HCT116 (cell line): Measurements from ENCODE around the gene AP4S1. TPM values are rescaled to one million over a fixed set of nuclear protein-coding genes. Genes with fewer than 3 reads are reported as not detected.

Source experiments
- ATAC-seq: fragments of 200-7000 bp; cut with Tn5 transposase; 2 replicates; pipeline ENCODE4 v1.9.1; 2020; ENCODE audit warnings: mild to moderate bottlenecking, moderate library complexity
- BruUV-seq: library from RNA; stranded (reverse); fragments of 400-500 nt; replicated peaks from 2 replicates; lab custom pipeline; 2021; lab: Mats Ljungman, UMichigan
- CTCF ChIA-PET: fragments of 300-600 bp; sonication (Branson Sonifier 250); formaldehyde crosslinking; loops from one replicate; lab custom pipeline; 2021; ENCODE audit warnings: antibody characterized with exemption; lab: Charles Lee
- POLR2A ChIA-PET: fragments of 300-600, 350-600 bp; sonication (Branson Sonifier 250); formaldehyde crosslinking; loops from one replicate; lab custom pipeline; 2021; ENCODE audit warnings: antibody characterized with exemption; lab: Charles Lee
- RAD21 ChIA-PET, 2 experiments: fragments of 300-600 bp; sonication (Branson Sonifier 250); formaldehyde crosslinking; loops; one replicate each; lab custom pipeline; 2023; ENCODE audit warnings: low total read pairs in 2 of 2; ENCODE audit not compliant: uncharacterized antibody in 2 of 2, unreplicated experiment in 2 of 2, low non-redundant PET in 1 of 2; lab: Charles Lee
- DNase-seq: peaks from one replicate; pipeline ENCODE4 v3.0.0-alpha.2; 2010; ENCODE audit warnings: low read depth, low spot score
- H2AFZ ChIP-seq: fragments of 200-600 bp; shearing (Covaris generic), sonication (generic); 2 replicates; pipeline ENCODE4 v1.6.1; 2017; ENCODE audit warnings: low read depth, mixed run types, mixed read lengths, antibody characterized with exemption, low read length; ENCODE audit not compliant: poor library complexity, severe bottlenecking
- H3K27ac ChIP-seq: 2 replicates; pipeline ENCODE4 v1.5.1; 2012; ENCODE audit warnings: low read depth, low read length
- H3K27me3 ChIP-seq: fragments of 200-600 bp; sonication (generic); 2 replicates; pipeline ENCODE4 v1.6.1; 2016; ENCODE audit warnings: mixed run types, low read length, mixed read lengths; ENCODE audit not compliant: insufficient read depth
- H3K36me3 ChIP-seq, 2 experiments: fragments of 200-500 bp in 1 of 2; fragments of 200-600 bp in 1 of 2; sonication (Bioruptor generic) in 1 of 2; sonication (generic) in 1 of 2; 2 replicates each; pipeline versions ENCODE4 v1.5.1 to v1.6.1; 2014 to 2016; ENCODE audit warnings: low read length in 2 of 2, inconsistent platforms in 1 of 2, mixed read lengths in 1 of 2, mixed run types in 1 of 2; ENCODE audit not compliant: insufficient read depth in 2 of 2, control insufficient read depth in 1 of 2
- H3K4me1 ChIP-seq, 2 experiments: fragments of 200-600 bp in 1 of 2; sonication (generic) in 1 of 2; 2 replicates each; pipeline versions ENCODE4 v1.5.1 to v1.6.1; 2012 to 2017; ENCODE audit warnings: low read length in 2 of 2, inconsistent platforms in 1 of 2, mild to moderate bottlenecking in 1 of 2, mixed read lengths in 1 of 2, mixed run types in 1 of 2, moderate library complexity in 1 of 2; ENCODE audit not compliant: insufficient read depth in 2 of 2, control insufficient read depth in 1 of 2
- H3K4me2 ChIP-seq: fragments of 200-600 bp; sonication (generic); 2 replicates; pipeline ENCODE4 v1.6.1; 2017; ENCODE audit warnings: mixed run types, low read length, mixed read lengths
- H3K4me3 ChIP-seq, 2 experiments: fragments of 200-600 bp in 1 of 2; sonication (generic) in 1 of 2; replicated peaks in 1 of 2; 2 replicates each; pipeline ENCODE4 v1.5.1; 2011 to 2016; ENCODE audit warnings: low read length in 2 of 2, control low read depth in 1 of 2, low read depth in 1 of 2, mild to moderate bottlenecking in 1 of 2, mixed read lengths in 1 of 2, mixed run types in 1 of 2
- H3K79me2 ChIP-seq: fragments of 200-600 bp; sonication (generic); 2 replicates; pipeline ENCODE4 v1.6.1; 2017; ENCODE audit warnings: mild to moderate bottlenecking, mixed run types, low read length, moderate library complexity, mixed read lengths; ENCODE audit not compliant: insufficient read depth
- H3K9ac ChIP-seq: fragments of 200-600 bp; sonication (generic); 2 replicates; pipeline ENCODE4 v1.6.1; 2016; ENCODE audit warnings: low read length, mixed read lengths
- H3K9me2 ChIP-seq: fragments of 200-600 bp; sonication (generic), shearing (Covaris generic); 2 replicates; pipeline ENCODE4 v1.6.1; 2017; ENCODE audit warnings: mixed run types, mild to moderate bottlenecking, moderate library complexity; ENCODE audit not compliant: insufficient read depth
- H3K9me3 ChIP-seq, 2 experiments: fragments of 200-500 bp in 1 of 2; fragments of 200-600 bp in 1 of 2; sonication (Bioruptor generic) in 1 of 2; sonication (generic) in 1 of 2; 2 replicates each; pipeline ENCODE4 v1.6.1; 2014 to 2017; ENCODE audit warnings: low read length in 2 of 2, mixed read lengths in 2 of 2, inconsistent platforms in 1 of 2, low read depth in 1 of 2, mild to moderate bottlenecking in 1 of 2, mixed run types in 1 of 2, moderate library complexity in 1 of 2; ENCODE audit not compliant: control insufficient read depth in 1 of 2, insufficient read depth in 1 of 2
- H4K20me1 ChIP-seq: fragments of 200-600 bp; sonication (generic), shearing (Covaris generic); 2 replicates; pipeline ENCODE4 v1.6.1; 2017; ENCODE audit warnings: mixed run types, mild to moderate bottlenecking, moderate library complexity; ENCODE audit not compliant: insufficient read depth
- CBX3 ChIP-seq: IDR thresholded peaks from 2 replicates; pipeline ENCODE4 v1.6.1; 2012; ENCODE audit warnings: low read depth
- CEBPB ChIP-seq: IDR thresholded peaks from 2 replicates; pipeline ENCODE4 v1.6.1; 2012; ENCODE audit warnings: low read depth
- ELF1 ChIP-seq: IDR thresholded peaks from 2 replicates; pipeline ENCODE4 v1.6.1; 2012; ENCODE audit warnings: low read depth, borderline replicate concordance
- EZH2 ChIP-seq: fragments of 200-600 bp; sonication (generic); IDR thresholded peaks from 2 replicates; pipeline ENCODE4 v1.6.1; 2017; ENCODE audit warnings: antibody characterized with exemption, mixed run types
- EZH2phosphoT487 ChIP-seq: fragments of 200-600 bp; IDR thresholded peaks from 2 replicates; pipeline ENCODE4 v1.6.1; 2018; ENCODE audit warnings: antibody characterized with exemption, borderline replicate concordance
- FOSL1 ChIP-seq: IDR thresholded peaks from 2 replicates; pipeline ENCODE4 v1.6.1; 2012; ENCODE audit warnings: low read depth
- JUND ChIP-seq: IDR thresholded peaks from 2 replicates; pipeline ENCODE4 v1.6.1; 2012
- POLR2A ChIP-seq: IDR thresholded peaks from 2 replicates; pipeline ENCODE4 v1.7.0; 2011; ENCODE audit warnings: borderline replicate concordance; ENCODE audit not compliant: insufficient read depth, insufficient read length; ENCODE audit errors: extremely low read depth
- POLR2AphosphoS5 ChIP-seq: IDR thresholded peaks from 2 replicates; pipeline ENCODE4 v1.6.1; 2011; ENCODE audit warnings: mild to moderate bottlenecking, low read depth, low read length, moderate library complexity
- SIN3A ChIP-seq: IDR thresholded peaks from 2 replicates; pipeline ENCODE4 v1.6.1; 2012; ENCODE audit warnings: low read depth
- SP1 ChIP-seq: IDR thresholded peaks from 2 replicates; pipeline ENCODE4 v1.6.1; 2012; ENCODE audit warnings: low read depth
- SRF ChIP-seq: IDR thresholded peaks from 2 replicates; pipeline ENCODE4 v1.6.1; 2012; ENCODE audit warnings: low read depth
- TCF7L2 ChIP-seq: IDR thresholded peaks from 2 replicates; pipeline ENCODE4 v1.7.0; 2011; ENCODE audit warnings: borderline replicate concordance, inconsistent platforms; ENCODE audit not compliant: insufficient read depth, insufficient read length; ENCODE audit errors: extremely low read depth
- YY1 ChIP-seq: IDR thresholded peaks from 2 replicates; pipeline ENCODE4 v1.6.1; 2011; ENCODE audit warnings: low read length, low read depth, moderate library complexity, mild to moderate bottlenecking; ENCODE audit not compliant: insufficient replicate concordance; ENCODE audit errors: extremely low read depth
- intact Hi-C: fragments of 100-400 bp; cut with micrococcal nuclease; formaldehyde crosslinking; loops from 2 replicates; pipeline ENCODE4 v1.10.0; 2022
- total RNA-seq: library from RNA; stranded (reverse); gene quantifications from one replicate; pipeline ENCODE4 v1.2.1, GENCODE V29; 2021; ENCODE audit not compliant: unreplicated experiment
- TF ChIP-seq, protein P1 (sequence below), 3 experiments: fragments of 200-600 bp in 1 of 3; sonication (generic) in 1 of 3; IDR thresholded peaks in 2 of 3; conservative IDR thresholded peaks in 1 of 3; 2 replicates each; pipeline ENCODE4 v1.5.1; 2012 to 2017; ENCODE audit warnings: low read depth in 2 of 3, low read length in 2 of 3, antibody characterized with exemption in 1 of 3, borderline replicate concordance in 1 of 3, control low read depth in 1 of 3, mild to moderate bottlenecking in 1 of 3, mixed read lengths in 1 of 3, mixed run types in 1 of 3, moderate library complexity in 1 of 3; ENCODE audit not compliant: insufficient read depth in 1 of 3
- TF ChIP-seq, protein P2 (sequence below): IDR thresholded peaks from 2 replicates; pipeline ENCODE4 v1.6.1; 2012
- TF ChIP-seq, protein P3 (sequence below): IDR thresholded peaks from 2 replicates; pipeline ENCODE4 v1.6.1; 2012
- TF ChIP-seq, protein P4 (sequence below): IDR thresholded peaks from 2 replicates; pipeline ENCODE4 v1.6.1; 2012; ENCODE audit warnings: low read depth
- TF ChIP-seq, protein P5 (sequence below): IDR thresholded peaks from 2 replicates; pipeline ENCODE4 v1.6.1; 2011; ENCODE audit warnings: mild to moderate bottlenecking, low read length, moderate library complexity; ENCODE audit not compliant: insufficient replicate concordance; ENCODE audit errors: extremely low read depth

The AP4S1 gene
- total RNA-seq, 1 experiment from 2014 or later, result 5.0 TPM

DNA sequence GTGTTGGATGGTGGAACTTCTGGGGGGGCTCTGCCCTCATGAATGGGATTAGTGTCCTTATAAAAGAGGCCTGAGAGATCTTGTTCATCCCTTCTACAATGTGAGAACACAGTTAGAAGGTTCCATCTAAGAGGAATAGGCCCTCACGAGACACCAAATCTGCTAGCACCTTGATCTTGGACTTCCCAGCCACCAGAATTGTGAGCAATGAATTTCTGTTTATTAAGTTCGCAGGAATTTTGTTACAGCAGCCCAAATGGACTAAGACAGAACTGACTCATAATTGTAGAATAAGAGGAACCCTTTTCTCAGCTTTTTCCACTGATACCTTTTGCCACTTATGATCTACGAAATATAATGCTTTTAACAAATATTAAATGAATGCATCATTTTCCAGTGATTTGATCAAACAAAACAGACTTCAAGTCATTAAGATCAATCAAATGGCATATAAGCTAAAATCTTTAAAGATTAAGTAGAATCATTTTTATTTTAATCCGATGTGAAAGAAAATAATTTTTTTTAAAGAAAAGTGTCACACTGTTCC is 113.9 kb downstream of the AP4S1 start:
- no peaks in the 10 kb centered on the region for H3K27me3 ChIP-seq
- H2AFZ ChIP-seq, result no peak overlapping the region
- RAD21 ChIA-PET, result no interaction called here
- H3K79me2 ChIP-seq, result peaks cover 9% of the 10 kb centered on the region; the same call in 1 of the 2 replicates
- peaks cover 33 to 37% of the 10 kb centered on the region in 2 experiments for H3K36me3 ChIP-seq
- no peak overlapping the region for H3K9ac ChIP-seq
- no peak for DNase-seq
- no peak overlapping the region for H3K4me2 ChIP-seq
- H3K27ac ChIP-seq, result no peak overlapping the region
- no peaks in the 10 kb centered on the region for H3K9me2 ChIP-seq
- CTCF ChIA-PET, result no interaction called here
- TF ChIP-seq, protein P1, sequence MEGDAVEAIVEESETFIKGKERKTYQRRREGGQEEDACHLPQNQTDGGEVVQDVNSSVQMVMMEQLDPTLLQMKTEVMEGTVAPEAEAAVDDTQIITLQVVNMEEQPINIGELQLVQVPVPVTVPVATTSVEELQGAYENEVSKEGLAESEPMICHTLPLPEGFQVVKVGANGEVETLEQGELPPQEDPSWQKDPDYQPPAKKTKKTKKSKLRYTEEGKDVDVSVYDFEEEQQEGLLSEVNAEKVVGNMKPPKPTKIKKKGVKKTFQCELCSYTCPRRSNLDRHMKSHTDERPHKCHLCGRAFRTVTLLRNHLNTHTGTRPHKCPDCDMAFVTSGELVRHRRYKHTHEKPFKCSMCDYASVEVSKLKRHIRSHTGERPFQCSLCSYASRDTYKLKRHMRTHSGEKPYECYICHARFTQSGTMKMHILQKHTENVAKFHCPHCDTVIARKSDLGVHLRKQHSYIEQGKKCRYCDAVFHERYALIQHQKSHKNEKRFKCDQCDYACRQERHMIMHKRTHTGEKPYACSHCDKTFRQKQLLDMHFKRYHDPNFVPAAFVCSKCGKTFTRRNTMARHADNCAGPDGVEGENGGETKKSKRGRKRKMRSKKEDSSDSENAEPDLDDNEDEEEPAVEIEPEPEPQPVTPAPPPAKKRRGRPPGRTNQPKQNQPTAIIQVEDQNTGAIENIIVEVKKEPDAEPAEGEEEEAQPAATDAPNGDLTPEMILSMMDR (IDR thresholded peaks at IDR 0.05 in 2 of 3, conservative IDR thresholded peaks at IDR 0.05 in 1 of 3; ENCODE audit: borderline replicate concordance in 1 of 3, insufficient read depth in 1 of 3, low read depth in 2 of 3, low read length in 2 of 3), result no peak
- TF ChIP-seq EZH2phosphoT487, result no peak
- TF ChIP-seq, protein P2, sequence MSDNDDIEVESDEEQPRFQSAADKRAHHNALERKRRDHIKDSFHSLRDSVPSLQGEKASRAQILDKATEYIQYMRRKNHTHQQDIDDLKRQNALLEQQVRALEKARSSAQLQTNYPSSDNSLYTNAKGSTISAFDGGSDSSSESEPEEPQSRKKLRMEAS, result no peak
- TF ChIP-seq, protein P3, sequence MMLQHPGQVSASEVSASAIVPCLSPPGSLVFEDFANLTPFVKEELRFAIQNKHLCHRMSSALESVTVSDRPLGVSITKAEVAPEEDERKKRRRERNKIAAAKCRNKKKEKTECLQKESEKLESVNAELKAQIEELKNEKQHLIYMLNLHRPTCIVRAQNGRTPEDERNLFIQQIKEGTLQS, result no peak
- no peak for TF ChIP-seq FOSL1
- no peak for TF ChIP-seq YY1
- TF ChIP-seq TCF7L2, result no peak
- TF ChIP-seq, protein P4, sequence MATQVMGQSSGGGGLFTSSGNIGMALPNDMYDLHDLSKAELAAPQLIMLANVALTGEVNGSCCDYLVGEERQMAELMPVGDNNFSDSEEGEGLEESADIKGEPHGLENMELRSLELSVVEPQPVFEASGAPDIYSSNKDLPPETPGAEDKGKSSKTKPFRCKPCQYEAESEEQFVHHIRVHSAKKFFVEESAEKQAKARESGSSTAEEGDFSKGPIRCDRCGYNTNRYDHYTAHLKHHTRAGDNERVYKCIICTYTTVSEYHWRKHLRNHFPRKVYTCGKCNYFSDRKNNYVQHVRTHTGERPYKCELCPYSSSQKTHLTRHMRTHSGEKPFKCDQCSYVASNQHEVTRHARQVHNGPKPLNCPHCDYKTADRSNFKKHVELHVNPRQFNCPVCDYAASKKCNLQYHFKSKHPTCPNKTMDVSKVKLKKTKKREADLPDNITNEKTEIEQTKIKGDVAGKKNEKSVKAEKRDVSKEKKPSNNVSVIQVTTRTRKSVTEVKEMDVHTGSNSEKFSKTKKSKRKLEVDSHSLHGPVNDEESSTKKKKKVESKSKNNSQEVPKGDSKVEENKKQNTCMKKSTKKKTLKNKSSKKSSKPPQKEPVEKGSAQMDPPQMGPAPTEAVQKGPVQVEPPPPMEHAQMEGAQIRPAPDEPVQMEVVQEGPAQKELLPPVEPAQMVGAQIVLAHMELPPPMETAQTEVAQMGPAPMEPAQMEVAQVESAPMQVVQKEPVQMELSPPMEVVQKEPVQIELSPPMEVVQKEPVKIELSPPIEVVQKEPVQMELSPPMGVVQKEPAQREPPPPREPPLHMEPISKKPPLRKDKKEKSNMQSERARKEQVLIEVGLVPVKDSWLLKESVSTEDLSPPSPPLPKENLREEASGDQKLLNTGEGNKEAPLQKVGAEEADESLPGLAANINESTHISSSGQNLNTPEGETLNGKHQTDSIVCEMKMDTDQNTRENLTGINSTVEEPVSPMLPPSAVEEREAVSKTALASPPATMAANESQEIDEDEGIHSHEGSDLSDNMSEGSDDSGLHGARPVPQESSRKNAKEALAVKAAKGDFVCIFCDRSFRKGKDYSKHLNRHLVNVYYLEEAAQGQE, result no peak
- TF ChIP-seq SP1, result no peak
- TF ChIP-seq ELF1, result no peak
- TF ChIP-seq POLR2A, result no peak
- no peak for TF ChIP-seq EZH2
- no peak for TF ChIP-seq CBX3
- TF ChIP-seq POLR2AphosphoS5, result no peak
- no peak for TF ChIP-seq CEBPB
- TF ChIP-seq SRF, result no peak
- TF ChIP-seq, protein P5, sequence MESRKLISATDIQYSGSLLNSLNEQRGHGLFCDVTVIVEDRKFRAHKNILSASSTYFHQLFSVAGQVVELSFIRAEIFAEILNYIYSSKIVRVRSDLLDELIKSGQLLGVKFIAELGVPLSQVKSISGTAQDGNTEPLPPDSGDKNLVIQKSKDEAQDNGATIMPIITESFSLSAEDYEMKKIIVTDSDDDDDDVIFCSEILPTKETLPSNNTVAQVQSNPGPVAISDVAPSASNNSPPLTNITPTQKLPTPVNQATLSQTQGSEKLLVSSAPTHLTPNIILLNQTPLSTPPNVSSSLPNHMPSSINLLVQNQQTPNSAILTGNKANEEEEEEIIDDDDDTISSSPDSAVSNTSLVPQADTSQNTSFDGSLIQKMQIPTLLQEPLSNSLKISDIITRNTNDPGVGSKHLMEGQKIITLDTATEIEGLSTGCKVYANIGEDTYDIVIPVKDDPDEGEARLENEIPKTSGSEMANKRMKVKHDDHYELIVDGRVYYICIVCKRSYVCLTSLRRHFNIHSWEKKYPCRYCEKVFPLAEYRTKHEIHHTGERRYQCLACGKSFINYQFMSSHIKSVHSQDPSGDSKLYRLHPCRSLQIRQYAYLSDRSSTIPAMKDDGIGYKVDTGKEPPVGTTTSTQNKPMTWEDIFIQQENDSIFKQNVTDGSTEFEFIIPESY, result no peak
- no peak for TF ChIP-seq SIN3A
- no peak for TF ChIP-seq JUND
- POLR2A ChIA-PET, result no interaction called here
- H3K9me3 ChIP-seq, result no peaks in the 10 kb centered on the region
- no peaks in the 10 kb centered on the region for H4K20me1 ChIP-seq
- intact Hi-C loops, result loop anchor here (10.0 kb wide), 1 partner anchor 215 kb away; no protein-coding TSS in a partner anchor
- ATAC-seq, result no peak
- no peak overlapping the region for H3K4me3 ChIP-seq
- BruUV-seq, result no TSS peak
- H3K4me1 ChIP-seq, result peaks cover 9 to 22% of the 10 kb centered on the region in 2 experiments
